Measurements from ENCODE around the gene HS3ST5. TPM values are rescaled to one million over a fixed set of nuclear protein-coding genes. Genes with fewer than 3 reads are reported as not detected.

The HS3ST5 gene
- total and polyA plus RNA-seq, 9 donors: 0.08 TPM; not detected in 8

GRCh38 chr6:114195631-114196403 lies 147.0 kb downstream of the HS3ST5 start:
- 82 to 92% (median 88%) methylated on average over 7 of the region's 7 CpGs for WGBS, 3 donors
- Histone ChIP-seq H3K27ac (no peak overlapping the region), H3K36me3 (no peaks in the 10 kb centered on the region), H3K27me3 (no peaks in the 10 kb centered on the region), H3K9me3 (no peaks in the 10 kb centered on the region), H3K4me3 (no peak overlapping the region), H3K4me1 (ENCODE audit: insufficient read depth) (no peaks in the 10 kb centered on the region)
- no peak for TF ChIP-seq EP300 (IDR thresholded peaks at IDR 0.05)
- DNase-seq: no peak
- intact Hi-C loops (cut with DNase I): no loop called here

DNA sequence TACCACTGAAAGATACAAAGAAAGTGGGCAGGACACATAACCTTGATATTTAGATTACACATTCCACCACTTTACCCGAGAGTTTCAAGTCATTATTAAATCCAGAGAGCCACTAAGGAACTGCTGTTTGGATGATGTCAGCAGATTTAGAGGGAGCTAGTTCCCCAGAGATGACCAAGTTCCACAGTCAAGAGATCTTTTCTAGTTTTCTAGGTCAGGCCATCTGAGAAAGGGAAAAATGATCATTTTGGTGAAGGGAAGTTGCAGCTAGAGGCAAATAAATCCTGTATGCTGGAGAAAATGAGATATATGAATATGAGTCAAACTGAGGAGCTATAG lies 147.8 kb downstream of the HS3ST5 start:
- 36 to 57% (median 40%) methylated on average over 1 of the region's 1 CpG for WGBS, 3 donors
- Histone ChIP-seq H3K4me3 (no peak overlapping the region), H3K36me3 (no peaks in the 10 kb centered on the region), H3K9me3 (no peaks in the 10 kb centered on the region), H3K27me3 (no peaks in the 10 kb centered on the region), H3K4me1 (ENCODE audit: insufficient read depth) (no peaks in the 10 kb centered on the region), H3K27ac (no peak overlapping the region)
- DNase-seq: no peak
- TF ChIP-seq EP300 (IDR thresholded peaks at IDR 0.05): no peak
- TF ChIP-seq POLR2A (IDR thresholded peaks at IDR 0.05): no peak
- no peak for TF ChIP-seq CTCF (IDR thresholded peaks at IDR 0.05)
- intact Hi-C loops (cut with DNase I): no loop called here

- intact Hi-C loops (cut with DNase I): no loop called here
- TF ChIP-seq EP300 (IDR thresholded peaks at IDR 0.05): no peak
- no peak for TF ChIP-seq POLR2A (IDR thresholded peaks at IDR 0.05)
- no peak for TF ChIP-seq CTCF (IDR thresholded peaks at IDR 0.05)
- no peak overlapping the region for H3K27ac ChIP-seq
These were observed 148.3 kb downstream of the HS3ST5 start for GRCh38 chr6:114194362-114195026.

GRCh38 chr6:114187563-114187962 lies 155.3 kb downstream of the HS3ST5 start:
- no peak for TF ChIP-seq EP300 (IDR thresholded peaks at IDR 0.05)
- no peak for TF ChIP-seq POLR2A (IDR thresholded peaks at IDR 0.05)
- no peak for TF ChIP-seq CTCF (IDR thresholded peaks at IDR 0.05)
- H3K36me3 ChIP-seq: no peaks in the 10 kb centered on the region
- no peak for DNase-seq
- no peaks in the 10 kb centered on the region for H3K9me3 ChIP-seq
- H3K27me3 ChIP-seq: no peaks in the 10 kb centered on the region
- H3K4me1 ChIP-seq (ENCODE audit: insufficient read depth): no peaks in the 10 kb centered on the region
- no peak overlapping the region for H3K27ac ChIP-seq
- intact Hi-C loops (cut with DNase I): no loop called here
- no peak overlapping the region for H3K4me3 ChIP-seq
- WGBS, 3 donors: 87 to 94% (median 89%) methylated on average over 4 of the region's 4 CpGs

More at GRCh38 chr6:114194362-114195026, 148.3 kb downstream of the HS3ST5 start:
- H3K27me3 ChIP-seq: no peaks in the 10 kb centered on the region
- no peaks in the 10 kb centered on the region for H3K9me3 ChIP-seq
- DNase-seq: no peak
- WGBS, 3 donors: 15 to 27% (median 23%) methylated on average over 4 of the region's 4 CpGs
- H3K4me3 ChIP-seq: no peak overlapping the region
- no peaks in the 10 kb centered on the region for H3K36me3 ChIP-seq
- H3K4me1 ChIP-seq (ENCODE audit: insufficient read depth): no peaks in the 10 kb centered on the region

DNA sequence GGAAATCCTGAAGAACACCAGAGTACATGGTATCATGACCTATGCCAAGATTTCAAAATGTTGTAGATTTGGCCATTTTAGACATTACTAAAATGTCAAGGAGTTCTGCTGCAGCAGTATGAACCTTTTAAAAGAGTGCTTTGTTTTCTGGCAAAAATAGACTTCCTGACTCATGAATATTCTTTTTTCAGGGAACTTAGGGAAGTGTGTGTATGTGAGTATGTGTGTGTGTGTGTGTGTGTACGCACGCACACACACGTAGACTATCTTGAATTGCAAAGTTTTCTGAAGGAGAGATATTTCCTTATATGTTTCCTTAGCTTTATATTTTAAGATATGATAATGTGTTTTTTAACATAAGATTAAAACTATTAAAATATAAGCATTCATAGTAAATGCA lies 161.2 kb downstream of the HS3ST5 start:
- H3K9me3 ChIP-seq: no peaks in the 10 kb centered on the region
- no peak overlapping the region for H3K4me3 ChIP-seq
- intact Hi-C loops (cut with DNase I): no loop called here
- H3K4me1 ChIP-seq (ENCODE audit: insufficient read depth): no peaks in the 10 kb centered on the region
- no peaks in the 10 kb centered on the region for H3K27me3 ChIP-seq
- no peak for DNase-seq
- no peak for TF ChIP-seq EP300 (IDR thresholded peaks at IDR 0.05)
- TF ChIP-seq POLR2A (IDR thresholded peaks at IDR 0.05): no peak
- TF ChIP-seq CTCF (IDR thresholded peaks at IDR 0.05): no peak
- no peaks in the 10 kb centered on the region for H3K36me3 ChIP-seq
- H3K27ac ChIP-seq: no peak overlapping the region
- 71 to 75% (median 73%) methylated on average over 3 of the region's 3 CpGs for WGBS, 3 donors

All from ovary (tissue), 9 donors.